HepG2 (cell line): Measurements from ENCODE around the gene MALT1.

ENCODE experiments used
- BHLHE40 ChIP-seq: IDR thresholded peaks from 2 replicates; pipeline ENCODE4 v1.6.1; 2011; ENCODE audit warnings: low read length, improper control_type of control experiment
- CREB1 ChIP-seq, 2 experiments: fragments of 450-650 bp in 1 of 2; IDR thresholded peaks; 2 replicates each; pipeline ENCODE4 v1.6.1; 2016 to 2017; ENCODE audit warnings: control low read depth in 1 of 2, mild to moderate bottlenecking in 1 of 2, missing compliant biosample characterization in 1 of 2, missing genetic modification characterization in 1 of 2
- RFX5 ChIP-seq: IDR thresholded peaks from 2 replicates; pipeline ENCODE4 v1.6.1; 2011; ENCODE audit warnings: low read depth, low read length, improper control_type of control experiment
- SMC3 ChIP-seq: IDR thresholded peaks from 2 replicates; pipeline ENCODE4 v1.6.1; 2011; ENCODE audit warnings: low read length, improper control_type of control experiment
- TP53 ChIP-seq: sonication (generic); formaldehyde crosslinking; conservative IDR thresholded peaks from 2 replicates; pipeline ENCODE4 v1.4.0; 2020; ENCODE audit warnings: missing genetic modification reagents
- ZNF256 ChIP-seq: sonication (generic); formaldehyde crosslinking; conservative IDR thresholded peaks from 2 replicates; pipeline ENCODE4 v1.4.0; 2020; ENCODE audit warnings: missing genetic modification reagents

- TF ChIP-seq TP53 (CRISPR knock-in tag) (no peak), RFX5 (no peak), BHLHE40 (no peak), SMC3 (no peak), ZNF256 (CRISPR knock-in tag) (no peak), CREB1 (IDR thresholded peaks at IDR 0.05) (no peak), CREB1 (CRISPR knock-in tag; IDR thresholded peaks at IDR 0.05) (no peak)
Observed at GRCh38 chr18:58788971-58789875, 118.0 kb downstream of the MALT1 start.
